ENCODE results near the gene ZNF217.
"Not testable (repeated sequence)": the region's sequence is repeated elsewhere in the genome, so short reads cannot be mapped to it uniquely, and the experiment has no call there.

GRCh38 chr20:53585004-53585569 lies 8.6 kb downstream of the ZNF217 start:
- not testable (repeated sequence) for TF ChIP-seq CTCF (conservative IDR thresholded peaks at IDR 0.05; ENCODE audit: low read depth, low read length); EZH2 (IDR thresholded peaks at IDR 0.05; ENCODE audit: borderline replicate concordance, low read depth, low read length, poor library complexity, severe bottlenecking)

Data from A673 (cell line).